Measurements from ENCODE around the gene GJB5.
"Not testable (repeated sequence)": the region's sequence is repeated elsewhere in the genome, so short reads cannot be mapped to it uniquely, and the experiment has no call there.

GJB5 gene

DNA sequence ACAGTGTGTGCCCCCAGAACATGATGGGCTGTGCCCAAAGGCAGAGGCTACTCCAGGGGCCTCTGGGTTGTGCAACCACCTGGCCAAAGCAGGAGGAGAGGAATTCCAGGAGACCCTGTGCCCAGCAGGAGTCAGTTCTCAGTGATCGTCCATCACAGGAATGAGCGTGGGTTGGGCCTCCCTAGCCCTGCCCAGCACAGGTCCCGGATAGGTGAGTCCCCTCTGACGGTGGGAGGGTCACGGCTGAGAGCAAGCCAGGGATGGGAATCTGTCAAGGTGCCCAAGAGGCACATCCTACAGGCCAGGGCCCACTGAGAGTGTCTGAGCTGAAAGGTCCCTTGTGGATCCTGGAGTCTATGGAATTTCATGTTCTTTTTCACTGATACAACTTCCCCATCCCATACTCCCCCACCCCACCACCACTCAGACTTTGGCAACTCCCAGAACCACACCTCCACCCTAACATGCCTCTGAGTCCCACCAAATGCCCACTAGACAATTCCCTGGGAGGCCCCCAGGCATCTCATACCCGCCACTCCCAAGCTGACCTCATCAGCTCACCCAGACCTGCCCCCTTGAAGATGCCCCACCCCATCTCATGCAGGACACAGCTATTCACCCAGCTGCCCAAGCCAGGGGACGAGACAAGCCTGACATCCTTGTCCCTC, 7.8 kb downstream of the GJB5 start:
- no peak for DNase-seq
- Histone ChIP-seq H3K36me3 (ENCODE audit: control insufficient read depth in 4 of 4, insufficient read depth in 4 of 4, low read length in 3 of 4) (no peaks in the 10 kb centered on the region), H3K9me3 (ENCODE audit: control extremely low read depth in 1 of 5, control insufficient read depth in 4 of 5, insufficient read depth in 2 of 5, low read depth in 1 of 5, low read length in 4 of 5) (peaks cover 0 to 4% (median 0%) of the 10 kb centered on the region in 5 experiments), H3K4me1 (ENCODE audit: control extremely low read depth in 1 of 4, control insufficient read depth in 4 of 4, insufficient read depth in 4 of 4, low read length in 3 of 4) (no peaks in the 10 kb centered on the region), H3K27me3 (replicated peaks in 2 of 5; ENCODE audit: control insufficient read depth in 4 of 5, insufficient read depth in 5 of 5, low read length in 4 of 5) (peaks cover 0 to 3% (median 0%) of the 10 kb centered on the region in 5 experiments), H3K4me3 (ENCODE audit: control insufficient read depth in 1 of 7, extremely low read depth in 1 of 7, insufficient read depth in 4 of 7, low read depth in 2 of 7, low read length in 6 of 7) (no peak overlapping the region), H3K27ac (ENCODE audit: insufficient read depth in 1 of 2, low read depth in 1 of 2, low read length in 2 of 2, poor library complexity in 1 of 2, severe bottlenecking in 2 of 2) (no peak overlapping the region)
- CTCF ChIA-PET: interaction anchor here (0.7 kb wide), 1 partner anchor 24 kb away, joined by 3 read pairs; no protein-coding TSS in a partner anchor
- POLR2A ChIA-PET: no interaction called here
- WGBS (ENCODE audit: insufficient coverage): 82% methylated on average over 6 of the region's 7 CpGs

DNA sequence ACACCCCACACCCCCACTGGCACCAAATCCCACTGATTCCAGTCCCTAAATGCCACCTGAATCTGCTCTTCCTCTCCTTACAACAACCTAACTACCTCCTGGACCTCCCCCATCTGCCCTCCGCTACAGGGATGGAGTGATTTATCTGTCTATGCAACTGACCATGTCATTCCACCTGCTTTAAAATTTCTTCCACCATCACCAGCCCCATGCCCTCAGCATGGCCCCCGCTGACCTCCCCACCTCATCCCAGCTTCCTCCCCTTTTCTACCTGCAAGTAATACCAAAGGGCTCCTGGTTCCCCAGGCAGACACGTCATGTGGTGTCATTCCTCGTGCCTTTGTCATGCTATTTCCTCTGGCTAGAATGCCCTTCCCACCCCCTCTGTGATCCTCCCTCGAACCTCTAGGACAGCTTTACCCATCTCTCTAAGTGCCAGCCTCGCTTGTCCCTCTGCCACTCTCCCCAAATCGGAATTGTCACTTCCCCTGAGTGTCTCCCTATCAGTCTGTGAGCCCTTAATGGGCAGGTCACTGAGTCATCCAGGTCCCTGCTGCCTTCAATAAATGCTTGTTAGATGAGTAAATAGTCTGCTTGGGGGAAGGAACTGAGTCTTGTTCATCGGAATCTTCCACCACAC, 8.4 kb downstream of the GJB5 start:
- DNase-seq: no peak
- H3K4me3 ChIP-seq (ENCODE audit: control insufficient read depth in 1 of 7, extremely low read depth in 1 of 7, insufficient read depth in 4 of 7, low read depth in 2 of 7, low read length in 6 of 7): no peak overlapping the region
- H3K27ac ChIP-seq (ENCODE audit: insufficient read depth in 1 of 2, low read depth in 1 of 2, low read length in 2 of 2, poor library complexity in 1 of 2, severe bottlenecking in 2 of 2): no peak overlapping the region
- peaks cover 0 to 4% (median 0%) of the 10 kb centered on the region in 5 experiments for H3K9me3 ChIP-seq (ENCODE audit: control extremely low read depth in 1 of 5, control insufficient read depth in 4 of 5, insufficient read depth in 2 of 5, low read depth in 1 of 5, low read length in 4 of 5)
- H3K4me1 ChIP-seq (ENCODE audit: control extremely low read depth in 1 of 4, control insufficient read depth in 4 of 4, insufficient read depth in 4 of 4, low read length in 3 of 4): no peaks in the 10 kb centered on the region
- whole genome bisulfite sequencing (ENCODE audit: insufficient coverage): 64% methylated on average over 6 of the region's 8 CpGs
- H3K36me3 ChIP-seq (ENCODE audit: control insufficient read depth in 4 of 4, insufficient read depth in 4 of 4, low read length in 3 of 4): no peaks in the 10 kb centered on the region
- H3K27me3 ChIP-seq (replicated peaks in 2 of 5; ENCODE audit: control insufficient read depth in 4 of 5, insufficient read depth in 5 of 5, low read length in 4 of 5): peaks cover 0 to 3% (median 0%) of the 10 kb centered on the region in 5 experiments
- ChIA-PET CTCF (interaction anchor here (0.7 kb wide), 1 partner anchor 23 kb away, joined by 3 read pairs; no protein-coding TSS in a partner anchor), POLR2A (no interaction called here)

DNA sequence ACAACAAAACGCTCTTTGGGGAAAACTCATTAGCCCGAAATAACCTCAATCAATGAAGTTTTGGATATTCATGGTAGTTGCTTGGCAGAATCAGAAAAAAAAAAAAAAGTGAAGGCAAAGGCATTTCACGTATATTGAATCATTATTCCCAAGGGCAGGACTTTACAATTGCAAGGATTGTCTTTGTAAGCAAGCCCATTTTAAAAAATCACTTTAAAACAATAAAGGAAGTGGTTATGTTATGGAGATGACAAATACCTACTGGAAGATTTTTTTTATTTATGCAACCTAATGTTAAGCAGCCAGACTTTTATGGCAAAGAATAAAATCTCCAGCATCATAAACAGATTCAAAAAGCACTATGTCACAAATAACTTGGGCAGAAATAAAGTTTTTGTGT, 14.0 kb downstream of the GJB5 start:
- Histone ChIP-seq H3K4me3 (ENCODE audit: control insufficient read depth in 1 of 7, extremely low read depth in 1 of 7, insufficient read depth in 4 of 7, low read depth in 2 of 7, low read length in 6 of 7) (no peak overlapping the region), H3K36me3 (ENCODE audit: control insufficient read depth in 4 of 4, insufficient read depth in 4 of 4, low read length in 3 of 4) (no peaks in the 10 kb centered on the region), H3K4me1 (ENCODE audit: control extremely low read depth in 1 of 4, control insufficient read depth in 4 of 4, insufficient read depth in 4 of 4, low read length in 3 of 4) (no peaks in the 10 kb centered on the region), H3K27me3 (replicated peaks in 2 of 5; ENCODE audit: control insufficient read depth in 4 of 5, insufficient read depth in 5 of 5, low read length in 4 of 5) (peaks cover 0 to 3% (median 0%) of the 10 kb centered on the region in 5 experiments), H3K27ac (ENCODE audit: insufficient read depth in 1 of 2, low read depth in 1 of 2, low read length in 2 of 2, poor library complexity in 1 of 2, severe bottlenecking in 2 of 2) (no peak overlapping the region), H3K9me3 (ENCODE audit: control extremely low read depth in 1 of 5, control insufficient read depth in 4 of 5, insufficient read depth in 2 of 5, low read depth in 1 of 5, low read length in 4 of 5) (peaks cover 0 to 1% (median 0%) of the 10 kb centered on the region in 5 experiments)
- 100% methylated on average over 1 of the region's 3 CpGs for WGBS (ENCODE audit: insufficient coverage)
- CTCF ChIA-PET: no interaction called here
- no peak for DNase-seq
- POLR2A ChIA-PET: no interaction called here

- DNase-seq: no peak
- H3K27ac ChIP-seq (ENCODE audit: insufficient read depth in 1 of 2, low read depth in 1 of 2, low read length in 2 of 2, poor library complexity in 1 of 2, severe bottlenecking in 2 of 2): no peak overlapping the region
- ChIA-PET POLR2A (no interaction called here), CTCF (no interaction called here)
- H3K27me3 ChIP-seq (replicated peaks in 2 of 5; ENCODE audit: control insufficient read depth in 4 of 5, insufficient read depth in 5 of 5, low read length in 4 of 5): peaks cover 0 to 4% (median 0%) of the 10 kb centered on the region in 5 experiments
- no peak overlapping the region for H3K4me3 ChIP-seq (ENCODE audit: control insufficient read depth in 1 of 7, extremely low read depth in 1 of 7, insufficient read depth in 4 of 7, low read depth in 2 of 7, low read length in 6 of 7)
- H3K36me3 ChIP-seq (ENCODE audit: control insufficient read depth in 4 of 4, insufficient read depth in 4 of 4, low read length in 3 of 4): no peaks in the 10 kb centered on the region
- no peaks in the 10 kb centered on the region for H3K9me3 ChIP-seq (ENCODE audit: control extremely low read depth in 1 of 5, control insufficient read depth in 4 of 5, insufficient read depth in 2 of 5, low read depth in 1 of 5, low read length in 4 of 5)
- no peaks in the 10 kb centered on the region for H3K4me1 ChIP-seq (ENCODE audit: control extremely low read depth in 1 of 4, control insufficient read depth in 4 of 4, insufficient read depth in 4 of 4, low read length in 3 of 4)
- 96% methylated on average over 4 of the region's 5 CpGs for WGBS (ENCODE audit: insufficient coverage)
Observed at GRCh38 chr1:34770891-34771504, 16.2 kb downstream of the GJB5 start.

DNA sequence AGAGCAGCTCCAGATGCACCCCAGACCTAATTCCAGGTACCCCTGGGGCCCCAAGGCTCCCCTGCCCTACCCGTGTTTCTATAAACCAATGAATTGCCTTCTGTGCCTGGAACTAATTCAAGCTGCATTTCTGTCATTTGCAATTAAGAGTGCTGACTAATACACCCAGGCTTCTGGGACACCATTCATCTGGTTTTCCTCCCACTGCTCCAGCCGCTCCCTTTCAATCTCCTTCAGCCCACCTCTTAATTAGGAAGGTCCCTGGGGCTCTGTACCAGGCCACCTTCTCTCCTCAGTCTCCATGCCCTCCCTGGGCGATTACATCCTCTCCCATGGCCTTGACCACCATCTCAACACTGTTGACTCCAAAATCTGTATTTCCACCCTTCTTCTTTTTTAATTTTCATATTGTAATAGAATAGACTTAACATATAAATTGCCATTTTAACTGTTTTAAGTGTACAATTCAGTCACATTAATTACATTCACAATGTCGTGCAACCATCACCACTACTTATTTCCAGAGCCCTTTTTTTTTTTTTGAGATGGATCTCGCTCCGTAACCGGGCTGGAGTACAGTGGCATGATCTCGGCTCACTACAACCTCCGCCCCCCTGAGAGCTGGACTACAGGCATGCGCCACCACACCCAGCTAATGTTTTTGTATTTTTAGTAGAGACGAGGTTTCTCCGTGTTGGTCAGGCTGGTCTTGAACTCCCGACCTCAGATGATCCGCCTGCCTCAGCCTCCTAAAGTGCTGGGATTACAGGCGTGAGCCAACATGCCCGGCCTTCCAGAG, 16.9 kb downstream of the GJB5 start:
- Histone ChIP-seq H3K4me3 (ENCODE audit: control insufficient read depth in 1 of 7, extremely low read depth in 1 of 7, insufficient read depth in 4 of 7, low read depth in 2 of 7, low read length in 6 of 7) (no peak overlapping the region), H3K36me3 (ENCODE audit: control insufficient read depth in 4 of 4, insufficient read depth in 4 of 4, low read length in 3 of 4) (no peaks in the 10 kb centered on the region), H3K27me3 (replicated peaks in 2 of 5; ENCODE audit: control insufficient read depth in 4 of 5, insufficient read depth in 5 of 5, low read length in 4 of 5) (peaks cover 0 to 6% (median 0%) of the 10 kb centered on the region in 5 experiments), H3K9me3 (ENCODE audit: control extremely low read depth in 1 of 5, control insufficient read depth in 4 of 5, insufficient read depth in 2 of 5, low read depth in 1 of 5, low read length in 4 of 5) (no peaks in the 10 kb centered on the region), H3K4me1 (ENCODE audit: control extremely low read depth in 1 of 4, control insufficient read depth in 4 of 4, insufficient read depth in 4 of 4, low read length in 3 of 4) (peaks cover 0 to 7% (median 1%) of the 10 kb centered on the region in 4 experiments), H3K27ac (ENCODE audit: insufficient read depth in 1 of 2, low read depth in 1 of 2, low read length in 2 of 2, poor library complexity in 1 of 2, severe bottlenecking in 2 of 2) (no peak overlapping the region)
- DNase-seq: no peak
- CTCF ChIA-PET: interaction anchor here (1.2 kb wide), 1 partner anchor 30 kb away, joined by 3 read pairs; no protein-coding TSS in a partner anchor
- WGBS (ENCODE audit: insufficient coverage): 98% methylated on average over 11 of the region's 16 CpGs
- POLR2A ChIA-PET: no interaction called here

DNA sequence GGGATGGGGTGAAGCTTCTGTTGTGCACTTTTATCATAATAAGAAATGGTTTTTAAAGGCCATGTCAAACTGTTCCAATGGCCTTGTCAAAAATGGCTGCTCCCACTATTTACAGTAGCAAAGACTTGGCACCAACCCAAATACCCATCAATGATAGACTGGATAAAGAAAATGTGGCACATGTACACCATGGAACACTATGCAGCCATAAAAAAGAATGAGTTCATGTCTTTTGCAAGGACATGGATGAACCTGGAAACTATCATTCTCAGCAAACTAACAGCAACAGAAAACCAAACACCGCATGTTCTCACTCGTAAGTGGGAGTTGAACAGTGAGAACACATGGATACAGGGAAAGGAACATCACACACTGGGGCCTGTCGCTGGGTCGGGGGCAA, 18.3 kb downstream of the GJB5 start:
- H3K36me3 ChIP-seq (ENCODE audit: control insufficient read depth in 4 of 4, insufficient read depth in 4 of 4, low read length in 3 of 4); H3K9me3 ChIP-seq (ENCODE audit: control extremely low read depth in 1 of 5, control insufficient read depth in 4 of 5, insufficient read depth in 2 of 5, low read depth in 1 of 5, low read length in 4 of 5); H3K27me3 ChIP-seq (replicated peaks in 2 of 5; ENCODE audit: control insufficient read depth in 4 of 5, insufficient read depth in 5 of 5, low read length in 4 of 5); H3K27ac ChIP-seq (ENCODE audit: insufficient read depth in 1 of 2, low read depth in 1 of 2, low read length in 2 of 2, poor library complexity in 1 of 2, severe bottlenecking in 2 of 2); H3K4me3 ChIP-seq (ENCODE audit: control insufficient read depth in 1 of 7, extremely low read depth in 1 of 7, insufficient read depth in 4 of 7, low read depth in 2 of 7, low read length in 6 of 7); DNase-seq; POLR2A ChIA-PET: not testable (repeated sequence)
- peaks cover 0 to 14% (median 5%) of the 10 kb centered on the region in 4 experiments for H3K4me1 ChIP-seq (ENCODE audit: control extremely low read depth in 1 of 4, control insufficient read depth in 4 of 4, insufficient read depth in 4 of 4, low read length in 3 of 4)
- no CpG with 5 or more reads among the region's 4 CpGs for WGBS (ENCODE audit: insufficient coverage)
- CTCF ChIA-PET: interaction anchor here (1.2 kb wide), 1 partner anchor 31 kb away, joined by 3 read pairs; no protein-coding TSS in a partner anchor
